GM23338 (cell line): ENCODE results near the gene LCN10. TPM values are rescaled to one million over a fixed set of nuclear protein-coding genes. Genes with fewer than 3 reads are reported as not detected.

Source experiments
- ATAC-seq: fragments of 200-7000 bp; cut with Tn5 transposase; 3 replicates; pipeline ENCODE4 v1.9.1; 2020
- DNase-seq: peaks from one replicate; pipeline ENCODE4 v3.0.0-alpha.2; 2015; ENCODE audit warnings: low spot score
- H2AFZ ChIP-seq: fragments of 200-600 bp; sonication (generic); 2 replicates; pipeline ENCODE4 v1.8.0; 2016; ENCODE audit warnings: antibody characterized with exemption, mild to moderate bottlenecking, moderate library complexity
- H3F3A ChIP-seq: fragments of 200-600 bp; sonication (generic); replicated peaks from 2 replicates; pipeline ENCODE4 v1.8.0; 2017; ENCODE audit warnings: antibody characterized with exemption, mixed run types, low read depth
- H3K27ac ChIP-seq: fragments of 200-600 bp; sonication (generic); 2 replicates; pipeline ENCODE4 v1.6.1; 2016; ENCODE audit warnings: low read depth
- H3K27me3 ChIP-seq: fragments of 200-600 bp; sonication (generic); 2 replicates; pipeline ENCODE4 v1.8.0; 2016; ENCODE audit warnings: mild to moderate bottlenecking, mixed run types, moderate library complexity; ENCODE audit not compliant: insufficient read depth
- H3K36me3 ChIP-seq: fragments of 200-600 bp; sonication (generic); 2 replicates; pipeline ENCODE4 v1.8.0; 2016; ENCODE audit warnings: mild to moderate bottlenecking; ENCODE audit not compliant: insufficient read depth
- H3K4me1 ChIP-seq: fragments of 200-600 bp; sonication (generic); 2 replicates; pipeline ENCODE4 v1.8.0; 2016; ENCODE audit warnings: mild to moderate bottlenecking, moderate library complexity; ENCODE audit not compliant: insufficient read depth
- H3K4me2 ChIP-seq: fragments of 200-600 bp; sonication (generic); 2 replicates; pipeline ENCODE4 v1.7.1; 2017; ENCODE audit warnings: mixed run types
- H3K4me3 ChIP-seq: fragments of 200-600 bp; sonication (generic); 2 replicates; pipeline ENCODE4 v1.6.1; 2016; ENCODE audit warnings: mixed run types
- H3K79me2 ChIP-seq: fragments of 200-600 bp; sonication (generic); replicated peaks from 2 replicates; pipeline ENCODE4 v1.8.0; 2017; ENCODE audit warnings: mild to moderate bottlenecking; ENCODE audit not compliant: insufficient read depth
- H3K9me2 ChIP-seq: fragments of 200-600 bp; sonication (generic); 2 replicates; pipeline ENCODE4 v1.8.0; 2017; ENCODE audit not compliant: insufficient read depth
- H4K20me1 ChIP-seq: fragments of 200-600 bp; sonication (generic); replicated peaks from 2 replicates; pipeline ENCODE4 v1.8.0; 2017; ENCODE audit warnings: mild to moderate bottlenecking; ENCODE audit not compliant: insufficient read depth
- H3K27ac Mint-ChIP-seq: 2 replicates; pipeline ENCODE4 v1.8.0; 2020; ENCODE audit warnings: inconsistent platforms, mild to moderate bottlenecking, moderate library complexity, mixed read lengths
- H3K27me3 Mint-ChIP-seq: 3 replicates; pipeline ENCODE4 v1.8.0; 2022; ENCODE audit warnings: low read depth, mild to moderate bottlenecking, moderate library complexity, mixed read lengths, inconsistent platforms; ENCODE audit not compliant: insufficient read depth, poor library complexity
- H3K36me3 Mint-ChIP-seq: 3 replicates; pipeline ENCODE4 v1.8.0; 2021; ENCODE audit warnings: low read depth, mild to moderate bottlenecking, inconsistent platforms, moderate library complexity, mixed read lengths
- H3K4me1 Mint-ChIP-seq: 3 replicates; pipeline ENCODE4 v1.8.0; 2020; ENCODE audit warnings: mild to moderate bottlenecking, inconsistent platforms, mixed read lengths
- H3K4me3 Mint-ChIP-seq: 3 replicates; pipeline ENCODE4 v1.8.0; 2021; ENCODE audit warnings: moderate library complexity, mild to moderate bottlenecking, inconsistent platforms, mixed read lengths
- H3K9me3 Mint-ChIP-seq: 3 replicates; pipeline ENCODE4 v1.8.0; 2020; ENCODE audit warnings: moderate library complexity, mild to moderate bottlenecking, inconsistent platforms, mixed read lengths
- CREB1 ChIP-seq: fragments of 250-450 bp; sonication (Bioruptor Pico); IDR thresholded peaks from 2 replicates; pipeline ENCODE4 v1.5.0; 2020; ENCODE audit warnings: low read depth, mild to moderate bottlenecking, moderate library complexity
- EZH2phosphoT487 ChIP-seq: fragments of 200-600 bp; sonication (generic); IDR thresholded peaks from one replicate; pipeline ENCODE4 v1.8.1; 2018; ENCODE audit warnings: antibody characterized with exemption; ENCODE audit not compliant: unreplicated experiment
- NANOG ChIP-seq: IDR thresholded peaks from 2 replicates; pipeline ENCODE4 v1.6.1; 2016; ENCODE audit warnings: antibody characterized with exemption, borderline replicate concordance
- STAT1 ChIP-seq: IDR thresholded peaks from one replicate; pipeline ENCODE4 v1.6.1; 2016; ENCODE audit warnings: antibody characterized with exemption; ENCODE audit not compliant: unreplicated experiment
- ZNF114 ChIP-seq: fragments of 250-450 bp; sonication (Bioruptor Pico); IDR thresholded peaks from 2 replicates; pipeline ENCODE4 v1.5.0; 2020; ENCODE audit warnings: mild to moderate bottlenecking, moderate library complexity
- ZNF331 ChIP-seq: fragments of 250-450 bp; sonication (Bioruptor Pico); IDR thresholded peaks from 2 replicates; pipeline ENCODE4 v1.5.0; 2020; ENCODE audit warnings: low read depth, mild to moderate bottlenecking, moderate library complexity
- polyA plus RNA-seq: library from polyadenylated mRNA; unstranded; fragments of >200 nt; fragmentation: Nextera tagmentation; extraction: Ambion mirVana; gene quantifications from 2 replicates; pipeline ENCODE4 v1.2.1, GENCODE V29; 2016
- total RNA-seq: library from RNA; depleted of rRNA; stranded (reverse); fragments of >200 nt; shearing (Covaris generic); gene quantifications from 2 replicates; pipeline ENCODE4 v1.2.3, GENCODE V29; 2014
- TF ChIP-seq, protein P1 (sequence below): IDR thresholded peaks from one replicate; pipeline ENCODE4 v1.6.1; 2018; ENCODE audit warnings: antibody characterized with exemption; ENCODE audit not compliant: unreplicated experiment
- TF ChIP-seq, protein P2 (sequence below): IDR thresholded peaks from 2 replicates; pipeline ENCODE4 v1.6.1; 2016; ENCODE audit warnings: antibody characterized with exemption
- TF ChIP-seq, protein P3 (sequence below): fragments of 250-450 bp; sonication (Bioruptor Pico); IDR thresholded peaks from 2 replicates; pipeline ENCODE4 v1.5.0; 2020; ENCODE audit warnings: mild to moderate bottlenecking, moderate library complexity

The LCN10 gene
- total and polyA plus RNA-seq, 2 experiments from 2014 or later, result 0.45 to 0.74 TPM

DNA sequence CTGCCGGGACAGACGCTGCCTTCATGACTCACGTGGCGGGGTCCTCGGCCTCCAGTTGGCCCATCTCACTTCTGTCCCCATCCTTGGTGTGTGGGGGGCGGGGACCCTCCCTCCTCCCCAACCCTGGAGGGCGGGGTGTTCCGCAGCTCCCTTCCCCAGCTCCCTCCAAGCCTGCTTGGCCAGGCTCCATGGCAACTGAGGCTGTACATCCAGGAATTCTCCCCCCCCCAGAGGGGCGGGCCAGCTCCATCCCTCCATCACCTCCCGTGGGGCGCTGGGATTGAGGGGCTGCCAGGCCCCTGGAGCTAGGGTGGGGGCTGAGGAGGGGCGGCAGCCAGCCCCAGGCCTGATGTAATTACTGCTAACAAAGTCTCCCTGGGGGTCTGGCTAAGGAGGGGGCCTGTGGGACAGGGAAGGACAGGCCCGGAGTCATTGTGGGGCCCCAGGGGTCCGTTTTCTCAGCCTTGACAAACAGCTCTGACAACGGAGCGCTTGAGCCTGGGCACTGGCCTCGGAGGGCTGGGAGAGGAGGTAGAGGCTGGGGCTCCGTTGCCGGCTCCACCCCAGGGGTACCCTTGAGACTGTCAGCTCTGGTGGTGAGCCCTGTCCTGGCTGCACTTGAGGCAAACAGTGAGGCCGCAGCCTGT, 22.4 kb downstream of the LCN10 start:
- Histone ChIP-seq H3K4me2 (no peak overlapping the region), H2AFZ (no peak overlapping the region), H3K27ac (no peak overlapping the region), H3K27me3 (no peaks in the 10 kb centered on the region), H3K9me2 (no peaks in the 10 kb centered on the region), H3K4me1 (no peaks in the 10 kb centered on the region; the same call in 1 of the 2 replicates), H3F3A (peaks cover 28% of the 10 kb centered on the region), H3K79me2 (peaks cover 1% of the 10 kb centered on the region), H3K4me3 (no peak overlapping the region), H3K36me3 (peaks cover 14% of the 10 kb centered on the region), H4K20me1 (peaks cover 13% of the 10 kb centered on the region)
- H3K27me3 Mint-ChIP-seq, result peaks cover 29% of the 10 kb centered on the region
- TF ChIP-seq, protein P1, sequence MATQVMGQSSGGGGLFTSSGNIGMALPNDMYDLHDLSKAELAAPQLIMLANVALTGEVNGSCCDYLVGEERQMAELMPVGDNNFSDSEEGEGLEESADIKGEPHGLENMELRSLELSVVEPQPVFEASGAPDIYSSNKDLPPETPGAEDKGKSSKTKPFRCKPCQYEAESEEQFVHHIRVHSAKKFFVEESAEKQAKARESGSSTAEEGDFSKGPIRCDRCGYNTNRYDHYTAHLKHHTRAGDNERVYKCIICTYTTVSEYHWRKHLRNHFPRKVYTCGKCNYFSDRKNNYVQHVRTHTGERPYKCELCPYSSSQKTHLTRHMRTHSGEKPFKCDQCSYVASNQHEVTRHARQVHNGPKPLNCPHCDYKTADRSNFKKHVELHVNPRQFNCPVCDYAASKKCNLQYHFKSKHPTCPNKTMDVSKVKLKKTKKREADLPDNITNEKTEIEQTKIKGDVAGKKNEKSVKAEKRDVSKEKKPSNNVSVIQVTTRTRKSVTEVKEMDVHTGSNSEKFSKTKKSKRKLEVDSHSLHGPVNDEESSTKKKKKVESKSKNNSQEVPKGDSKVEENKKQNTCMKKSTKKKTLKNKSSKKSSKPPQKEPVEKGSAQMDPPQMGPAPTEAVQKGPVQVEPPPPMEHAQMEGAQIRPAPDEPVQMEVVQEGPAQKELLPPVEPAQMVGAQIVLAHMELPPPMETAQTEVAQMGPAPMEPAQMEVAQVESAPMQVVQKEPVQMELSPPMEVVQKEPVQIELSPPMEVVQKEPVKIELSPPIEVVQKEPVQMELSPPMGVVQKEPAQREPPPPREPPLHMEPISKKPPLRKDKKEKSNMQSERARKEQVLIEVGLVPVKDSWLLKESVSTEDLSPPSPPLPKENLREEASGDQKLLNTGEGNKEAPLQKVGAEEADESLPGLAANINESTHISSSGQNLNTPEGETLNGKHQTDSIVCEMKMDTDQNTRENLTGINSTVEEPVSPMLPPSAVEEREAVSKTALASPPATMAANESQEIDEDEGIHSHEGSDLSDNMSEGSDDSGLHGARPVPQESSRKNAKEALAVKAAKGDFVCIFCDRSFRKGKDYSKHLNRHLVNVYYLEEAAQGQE, result no peak
- TF ChIP-seq CREB1 (CRISPR knock-in tag) (no peak), EZH2phosphoT487 (no peak), ZNF331 (CRISPR knock-in tag) (no peak), ZNF114 (CRISPR knock-in tag) (no peak), NANOG (no peak), STAT1 (no peak)
- TF ChIP-seq, protein P2, sequence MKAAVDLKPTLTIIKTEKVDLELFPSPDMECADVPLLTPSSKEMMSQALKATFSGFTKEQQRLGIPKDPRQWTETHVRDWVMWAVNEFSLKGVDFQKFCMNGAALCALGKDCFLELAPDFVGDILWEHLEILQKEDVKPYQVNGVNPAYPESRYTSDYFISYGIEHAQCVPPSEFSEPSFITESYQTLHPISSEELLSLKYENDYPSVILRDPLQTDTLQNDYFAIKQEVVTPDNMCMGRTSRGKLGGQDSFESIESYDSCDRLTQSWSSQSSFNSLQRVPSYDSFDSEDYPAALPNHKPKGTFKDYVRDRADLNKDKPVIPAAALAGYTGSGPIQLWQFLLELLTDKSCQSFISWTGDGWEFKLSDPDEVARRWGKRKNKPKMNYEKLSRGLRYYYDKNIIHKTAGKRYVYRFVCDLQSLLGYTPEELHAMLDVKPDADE, result no peak
- TF ChIP-seq, protein P3, sequence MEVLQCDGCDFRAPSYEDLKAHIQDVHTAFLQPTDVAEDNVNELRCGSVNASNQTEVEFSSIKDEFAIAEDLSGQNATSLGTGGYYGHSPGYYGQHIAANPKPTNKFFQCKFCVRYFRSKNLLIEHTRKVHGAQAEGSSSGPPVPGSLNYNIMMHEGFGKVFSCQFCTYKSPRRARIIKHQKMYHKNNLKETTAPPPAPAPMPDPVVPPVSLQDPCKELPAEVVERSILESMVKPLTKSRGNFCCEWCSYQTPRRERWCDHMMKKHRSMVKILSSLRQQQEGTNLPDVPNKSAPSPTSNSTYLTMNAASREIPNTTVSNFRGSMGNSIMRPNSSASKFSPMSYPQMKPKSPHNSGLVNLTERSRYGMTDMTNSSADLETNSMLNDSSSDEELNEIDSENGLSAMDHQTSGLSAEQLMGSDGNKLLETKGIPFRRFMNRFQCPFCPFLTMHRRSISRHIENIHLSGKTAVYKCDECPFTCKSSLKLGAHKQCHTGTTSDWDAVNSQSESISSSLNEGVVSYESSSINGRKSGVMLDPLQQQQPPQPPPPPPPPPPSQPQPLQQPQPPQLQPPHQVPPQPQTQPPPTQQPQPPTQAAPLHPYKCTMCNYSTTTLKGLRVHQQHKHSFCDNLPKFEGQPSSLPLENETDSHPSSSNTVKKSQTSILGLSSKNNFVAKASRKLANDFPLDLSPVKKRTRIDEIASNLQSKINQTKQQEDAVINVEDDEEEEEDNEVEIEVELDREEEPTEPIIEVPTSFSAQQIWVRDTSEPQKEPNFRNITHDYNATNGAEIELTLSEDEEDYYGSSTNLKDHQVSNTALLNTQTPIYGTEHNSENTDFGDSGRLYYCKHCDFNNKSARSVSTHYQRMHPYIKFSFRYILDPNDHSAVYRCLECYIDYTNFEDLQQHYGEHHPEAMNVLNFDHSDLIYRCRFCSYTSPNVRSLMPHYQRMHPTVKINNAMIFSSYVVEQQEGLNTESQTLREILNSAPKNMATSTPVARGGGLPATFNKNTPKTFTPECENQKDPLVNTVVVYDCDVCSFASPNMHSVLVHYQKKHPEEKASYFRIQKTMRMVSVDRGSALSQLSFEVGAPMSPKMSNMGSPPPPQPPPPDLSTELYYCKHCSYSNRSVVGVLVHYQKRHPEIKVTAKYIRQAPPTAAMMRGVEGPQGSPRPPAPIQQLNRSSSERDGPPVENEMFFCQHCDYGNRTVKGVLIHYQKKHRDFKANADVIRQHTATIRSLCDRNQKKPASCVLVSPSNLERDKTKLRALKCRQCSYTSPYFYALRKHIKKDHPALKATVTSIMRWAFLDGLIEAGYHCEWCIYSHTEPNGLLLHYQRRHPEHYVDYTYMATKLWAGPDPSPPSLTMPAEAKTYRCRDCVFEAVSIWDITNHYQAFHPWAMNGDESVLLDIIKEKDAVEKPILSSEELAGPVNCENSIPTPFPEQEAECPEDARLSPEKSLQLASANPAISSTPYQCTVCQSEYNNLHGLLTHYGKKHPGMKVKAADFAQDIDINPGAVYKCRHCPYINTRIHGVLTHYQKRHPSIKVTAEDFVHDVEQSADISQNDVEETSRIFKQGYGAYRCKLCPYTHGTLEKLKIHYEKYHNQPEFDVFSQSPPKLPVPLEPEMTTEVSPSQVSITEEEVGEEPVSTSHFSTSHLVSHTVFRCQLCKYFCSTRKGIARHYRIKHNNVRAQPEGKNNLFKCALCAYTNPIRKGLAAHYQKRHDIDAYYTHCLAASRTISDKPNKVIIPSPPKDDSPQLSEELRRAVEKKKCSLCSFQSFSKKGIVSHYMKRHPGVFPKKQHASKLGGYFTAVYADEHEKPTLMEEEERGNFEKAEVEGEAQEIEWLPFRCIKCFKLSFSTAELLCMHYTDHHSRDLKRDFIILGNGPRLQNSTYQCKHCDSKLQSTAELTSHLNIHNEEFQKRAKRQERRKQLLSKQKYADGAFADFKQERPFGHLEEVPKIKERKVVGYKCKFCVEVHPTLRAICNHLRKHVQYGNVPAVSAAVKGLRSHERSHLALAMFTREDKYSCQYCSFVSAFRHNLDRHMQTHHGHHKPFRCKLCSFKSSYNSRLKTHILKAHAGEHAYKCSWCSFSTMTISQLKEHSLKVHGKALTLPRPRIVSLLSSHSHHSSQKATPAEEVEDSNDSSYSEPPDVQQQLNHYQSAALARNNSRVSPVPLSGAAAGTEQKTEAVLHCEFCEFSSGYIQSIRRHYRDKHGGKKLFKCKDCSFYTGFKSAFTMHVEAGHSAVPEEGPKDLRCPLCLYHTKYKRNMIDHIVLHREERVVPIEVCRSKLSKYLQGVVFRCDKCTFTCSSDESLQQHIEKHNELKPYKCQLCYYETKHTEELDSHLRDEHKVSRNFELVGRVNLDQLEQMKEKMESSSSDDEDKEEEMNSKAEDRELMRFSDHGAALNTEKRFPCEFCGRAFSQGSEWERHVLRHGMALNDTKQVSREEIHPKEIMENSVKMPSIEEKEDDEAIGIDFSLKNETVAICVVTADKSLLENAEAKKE (CRISPR knock-in tag), result no peak
- H3K4me1 Mint-ChIP-seq, result peaks cover 8% of the 10 kb centered on the region
- no peak overlapping the region for H3K27ac Mint-ChIP-seq
- ATAC-seq (peak; percentile 12), DNase-seq (no peak)
- no peak overlapping the region for H3K4me3 Mint-ChIP-seq
- peaks cover 30% of the 10 kb centered on the region for H3K36me3 Mint-ChIP-seq
- H3K9me3 Mint-ChIP-seq, result no peaks in the 10 kb centered on the region
